CD8-positive, alpha-beta memory T cell (primary cell): ENCODE results near the gene NCAM1. TPM values are rescaled to one million over a fixed set of nuclear protein-coding genes. Genes with fewer than 3 reads are reported as not detected.
A peak's percentile ranks its signal among the peaks of the same experiment; 100 is the strongest.

Source experiments
- CTCF ChIA-PET: fragments of 350-600 bp; sonication (Branson Sonifier 250); formaldehyde crosslinking; loops from one replicate; lab custom pipeline; 2021; ENCODE audit warnings: antibody characterized with exemption; lab: Charles Lee
- POLR2A ChIA-PET: fragments of 350-600 bp; sonication (Branson Sonifier 250); formaldehyde crosslinking; loops from one replicate; lab custom pipeline; 2021; ENCODE audit warnings: antibody characterized with exemption; lab: Charles Lee
- DNase-seq, 5 donors: peaks; one replicate each; pipeline versions ENCODE4 v3.0.0 to v3.0.0-alpha.2; 2020 to 2022; ENCODE audit warnings: mixed read lengths in 1 of 5
- H3K27ac ChIP-seq: one replicate; pipeline ENCODE4 v1.7.0; 2013; ENCODE audit warnings: low read depth, mild to moderate bottlenecking, low read length, moderate library complexity
- H3K27me3 ChIP-seq: 2 replicates; pipeline ENCODE4 v1.7.0; 2013; ENCODE audit warnings: low read length, mild to moderate bottlenecking; ENCODE audit not compliant: insufficient read depth, poor library complexity, severe bottlenecking
- H3K36me3 ChIP-seq: 2 replicates; pipeline ENCODE4 v1.7.0; 2013; ENCODE audit warnings: mild to moderate bottlenecking, low read length, moderate library complexity; ENCODE audit not compliant: insufficient read depth
- H3K4me1 ChIP-seq: 2 replicates; pipeline ENCODE4 v1.7.0; 2013; ENCODE audit warnings: mild to moderate bottlenecking, low read length, moderate library complexity; ENCODE audit not compliant: insufficient read depth
- H3K4me3 ChIP-seq: 2 replicates; pipeline ENCODE4 v1.7.0; 2013; ENCODE audit warnings: mild to moderate bottlenecking, low read length
- H3K9me3 ChIP-seq: 2 replicates; pipeline ENCODE4 v1.7.0; 2013; ENCODE audit warnings: mild to moderate bottlenecking, low read length
- H3K27ac Mint-ChIP-seq, 8 donors: one replicate each; pipeline ENCODE4 v1.8.0; 2020 to 2021; ENCODE audit warnings: mixed read lengths in 8 of 8, mild to moderate bottlenecking in 6 of 8, inconsistent platforms in 3 of 8, moderate library complexity in 3 of 8
- H3K27me3 Mint-ChIP-seq, 2 donors: one replicate each; pipeline ENCODE4 v1.8.0; 2020 to 2021; ENCODE audit warnings: mixed read lengths in 2 of 2, mild to moderate bottlenecking in 1 of 2, moderate library complexity in 1 of 2
- H3K36me3 Mint-ChIP-seq, 3 donors: one replicate each; pipeline ENCODE4 v1.8.0; 2020 to 2021; ENCODE audit warnings: mixed read lengths in 3 of 3, inconsistent platforms in 1 of 3, mild to moderate bottlenecking in 1 of 3
- H3K4me1 Mint-ChIP-seq, 3 donors: one replicate each; pipeline ENCODE4 v1.8.0; 2020 to 2021; ENCODE audit warnings: mixed read lengths in 3 of 3, inconsistent platforms in 1 of 3, mild to moderate bottlenecking in 1 of 3
- H3K4me3 Mint-ChIP-seq, 7 donors: one replicate each; pipeline ENCODE4 v1.8.0; 2020 to 2021; ENCODE audit warnings: mixed read lengths in 7 of 7, mild to moderate bottlenecking in 6 of 7, moderate library complexity in 4 of 7, inconsistent platforms in 2 of 7
- H3K9me3 Mint-ChIP-seq, 5 donors: one replicate each; pipeline ENCODE4 v1.8.0; 2020 to 2022; ENCODE audit warnings: mixed read lengths in 5 of 5, mild to moderate bottlenecking in 3 of 5, moderate library complexity in 2 of 5, inconsistent platforms in 1 of 5
- polyA plus RNA-seq: library from polyadenylated mRNA; unstranded; fragments of 300-500 nt; fragmentation: Illumina TruSeq; gene quantifications from one replicate; pipeline ENCODE4 v1.2.3, GENCODE V29; 2021
- total RNA-seq, 2 experiments: library from RNA; stranded (reverse); gene quantifications; one replicate each; pipeline ENCODE4 v1.2.3, GENCODE V29; 2021

Gene NCAM1
- total and polyA plus RNA-seq, 3 experiments from 2014 or later, result 0.16 to 1.7 TPM; not detected in 1

- Histone ChIP-seq H3K4me3 (no peak overlapping the region), H3K27me3 (peaks cover 6% of the 10 kb centered on the region), H3K9me3 (no peaks in the 10 kb centered on the region), H3K27ac (no peak overlapping the region), H3K36me3 (no peaks in the 10 kb centered on the region), H3K4me1 (no peaks in the 10 kb centered on the region)
- ChIA-PET POLR2A (no interaction called here), CTCF (interaction anchor here (1.0 to 1.1 kb wide), 2 partner anchors 10 kb away, joined by 3 read pairs; no protein-coding TSS in a partner anchor)
- no peak for DNase-seq
- H3K36me3 Mint-ChIP-seq, result peaks cover 0 to 5% (median 0%) of the 10 kb centered on the region in 3 donors
- peaks cover 7 to 63% of the 10 kb centered on the region in 2 donors for H3K27me3 Mint-ChIP-seq
- H3K27ac Mint-ChIP-seq, result peak overlapping the region in 1 of 8 donors; percentile 48
- H3K9me3 Mint-ChIP-seq, result no peaks in the 10 kb centered on the region
- H3K4me3 Mint-ChIP-seq, result peak overlapping the region in 1 of 7 donors; percentile 67
- peaks cover 7 to 15% (median 13%) of the 10 kb centered on the region in 3 donors for H3K4me1 Mint-ChIP-seq
Observed at GRCh38 chr11:113247221-113247620, 286.0 kb downstream of the NCAM1 start.

DNA sequence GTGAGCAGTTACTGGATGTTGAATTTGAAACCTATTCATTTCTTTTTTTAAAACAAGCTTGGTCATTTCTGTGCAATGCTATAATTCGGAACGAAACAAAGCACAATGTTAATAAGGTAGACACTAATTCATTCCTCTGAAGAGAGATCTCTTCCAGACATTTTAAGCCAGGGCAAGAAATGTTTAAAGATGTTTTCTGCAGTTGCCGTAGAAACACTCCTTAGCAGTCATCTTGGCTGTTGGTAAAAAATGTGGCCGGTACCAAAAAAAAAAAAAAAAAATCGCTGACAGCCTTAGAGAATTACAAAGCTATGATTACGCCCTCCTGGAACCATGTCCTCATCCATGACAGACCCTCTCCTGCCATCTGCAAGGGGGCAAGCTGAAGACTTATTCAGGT is 286.7 kb downstream of the NCAM1 start:
- Histone ChIP-seq H3K27ac (no peak overlapping the region), H3K27me3 (peaks cover 6% of the 10 kb centered on the region), H3K4me1 (no peaks in the 10 kb centered on the region), H3K4me3 (no peak overlapping the region), H3K36me3 (no peaks in the 10 kb centered on the region), H3K9me3 (no peaks in the 10 kb centered on the region)
- no peak for DNase-seq
- H3K27me3 Mint-ChIP-seq, result peaks cover 7 to 63% of the 10 kb centered on the region in 2 donors
- H3K27ac Mint-ChIP-seq, result no peak overlapping the region
- peaks cover 0 to 5% (median 0%) of the 10 kb centered on the region in 3 donors for H3K36me3 Mint-ChIP-seq
- ChIA-PET CTCF (interaction anchor here (1.0 to 1.1 kb wide), 2 partner anchors 9 to 11 kb away, joined by 3 read pairs; no protein-coding TSS in a partner anchor), POLR2A (no interaction called here)
- H3K9me3 Mint-ChIP-seq, result no peaks in the 10 kb centered on the region
- peaks cover 4 to 10% (median 7%) of the 10 kb centered on the region in 3 donors for H3K4me1 Mint-ChIP-seq
- no peak overlapping the region for H3K4me3 Mint-ChIP-seq

- no peak for DNase-seq
- POLR2A ChIA-PET, result no interaction called here
- Histone ChIP-seq H3K4me3 (no peak overlapping the region), H3K27ac (no peak overlapping the region), H3K36me3 (no peaks in the 10 kb centered on the region), H3K9me3 (no peaks in the 10 kb centered on the region), H3K27me3 (peaks cover 6% of the 10 kb centered on the region), H3K4me1 (no peaks in the 10 kb centered on the region)
- Mint-ChIP-seq H3K9me3 (no peaks in the 10 kb centered on the region), H3K36me3 (peaks cover 0 to 5% (median 0%) of the 10 kb centered on the region in 3 donors), H3K27ac (peak overlapping the region in 1 of 8 donors; percentile 60), H3K4me3 (no peak overlapping the region), H3K27me3 (peaks cover 7 to 61% of the 10 kb centered on the region in 2 donors), H3K4me1 (peaks cover 0 to under 1% (median 0%) of the 10 kb centered on the region in 3 donors)
- CTCF ChIA-PET, result no interaction called here
Observed at GRCh38 chr11:113248702-113249490, 287.7 kb downstream of the NCAM1 start.

DNA sequence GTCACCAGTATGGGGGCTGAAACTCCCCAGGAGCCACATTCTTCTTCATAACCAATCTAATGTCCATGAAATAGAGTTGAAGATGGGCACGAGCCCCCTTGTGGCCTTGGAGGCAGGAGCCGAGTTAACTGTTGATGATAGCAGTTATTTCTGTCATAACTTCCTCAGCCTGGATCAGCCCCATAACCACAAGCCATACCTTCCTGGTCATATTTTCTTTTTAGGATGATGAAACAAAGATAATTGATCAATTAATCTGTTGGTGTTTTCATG is 288.2 kb downstream of the NCAM1 start:
- CTCF ChIA-PET, result no interaction called here
- Mint-ChIP-seq H3K9me3 (no peaks in the 10 kb centered on the region), H3K27me3 (peaks cover 2 to 58% of the 10 kb centered on the region in 2 donors), H3K4me1 (no peaks in the 10 kb centered on the region), H3K36me3 (peaks cover 0 to 5% (median 0%) of the 10 kb centered on the region in 3 donors), H3K27ac (peak overlapping the region in 1 of 8 donors; percentile 60), H3K4me3 (no peak overlapping the region)
- POLR2A ChIA-PET, result no interaction called here
- no peak for DNase-seq
- Histone ChIP-seq H3K36me3 (no peaks in the 10 kb centered on the region), H3K4me1 (no peaks in the 10 kb centered on the region), H3K4me3 (no peak overlapping the region), H3K9me3 (no peaks in the 10 kb centered on the region), H3K27me3 (peaks cover 6% of the 10 kb centered on the region), H3K27ac (no peak overlapping the region)

DNA sequence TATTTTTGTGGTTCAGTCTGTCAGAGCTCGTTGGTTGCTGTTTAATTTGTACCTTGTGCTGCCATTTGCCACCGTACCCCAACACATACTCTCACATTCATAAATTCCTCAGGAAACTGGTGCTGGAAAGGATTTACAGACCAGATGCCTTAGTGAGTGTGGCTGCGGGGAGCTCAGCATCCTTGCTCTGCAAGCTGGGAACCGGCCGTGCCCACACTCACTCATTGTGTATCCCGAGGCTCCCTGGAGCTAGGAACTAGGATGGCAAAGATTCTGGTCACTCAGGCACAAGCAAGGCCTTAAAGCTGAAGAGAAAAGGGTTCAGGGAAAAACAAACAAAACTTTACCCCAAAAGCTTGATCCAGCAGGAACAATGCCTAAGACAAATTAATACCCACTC is 288.6 kb downstream of the NCAM1 start:
- Mint-ChIP-seq H3K4me3 (no peak overlapping the region), H3K36me3 (peaks cover 0 to 5% (median 0%) of the 10 kb centered on the region in 3 donors), H3K27me3 (peaks cover 1 to 56% of the 10 kb centered on the region in 2 donors), H3K9me3 (no peaks in the 10 kb centered on the region), H3K27ac (no peak overlapping the region), H3K4me1 (no peaks in the 10 kb centered on the region)
- Histone ChIP-seq H3K36me3 (no peaks in the 10 kb centered on the region), H3K27ac (no peak overlapping the region), H3K27me3 (peaks cover 6% of the 10 kb centered on the region), H3K9me3 (no peaks in the 10 kb centered on the region), H3K4me3 (no peak overlapping the region), H3K4me1 (no peaks in the 10 kb centered on the region)
- no peak for DNase-seq
- ChIA-PET CTCF (no interaction called here), POLR2A (no interaction called here)

DNA sequence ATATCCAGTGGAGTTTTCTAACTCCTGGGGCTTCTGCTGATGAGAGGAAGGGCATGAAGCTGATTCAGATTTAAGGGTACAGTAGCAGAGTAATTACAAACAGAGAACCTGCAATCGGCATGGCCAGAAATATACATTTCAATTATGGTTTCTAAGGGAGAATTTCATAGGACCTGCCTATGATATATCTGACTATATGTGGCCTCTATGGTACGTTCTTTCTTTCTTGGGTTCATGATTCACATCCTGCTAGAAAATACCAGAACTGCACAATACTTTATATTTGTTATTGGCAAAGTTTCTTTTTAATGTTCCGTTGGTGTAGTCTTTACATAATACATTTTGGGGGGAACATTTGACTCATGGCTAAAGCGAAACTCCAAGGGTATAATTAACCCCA is 290.1 kb downstream of the NCAM1 start:
- Mint-ChIP-seq H3K27me3 (peaks cover 1 to 46% of the 10 kb centered on the region in 2 donors), H3K4me1 (no peaks in the 10 kb centered on the region), H3K4me3 (no peak overlapping the region), H3K9me3 (no peaks in the 10 kb centered on the region), H3K36me3 (peaks cover 0 to 5% (median 0%) of the 10 kb centered on the region in 3 donors), H3K27ac (peak overlapping the region in 1 of 8 donors; percentile 11)
- Histone ChIP-seq H3K27me3 (peaks cover 6% of the 10 kb centered on the region), H3K36me3 (no peaks in the 10 kb centered on the region), H3K27ac (no peak overlapping the region), H3K4me1 (no peaks in the 10 kb centered on the region), H3K4me3 (no peak overlapping the region), H3K9me3 (no peaks in the 10 kb centered on the region)
- POLR2A ChIA-PET, result no interaction called here
- CTCF ChIA-PET, result no interaction called here
- no peak for DNase-seq

DNA sequence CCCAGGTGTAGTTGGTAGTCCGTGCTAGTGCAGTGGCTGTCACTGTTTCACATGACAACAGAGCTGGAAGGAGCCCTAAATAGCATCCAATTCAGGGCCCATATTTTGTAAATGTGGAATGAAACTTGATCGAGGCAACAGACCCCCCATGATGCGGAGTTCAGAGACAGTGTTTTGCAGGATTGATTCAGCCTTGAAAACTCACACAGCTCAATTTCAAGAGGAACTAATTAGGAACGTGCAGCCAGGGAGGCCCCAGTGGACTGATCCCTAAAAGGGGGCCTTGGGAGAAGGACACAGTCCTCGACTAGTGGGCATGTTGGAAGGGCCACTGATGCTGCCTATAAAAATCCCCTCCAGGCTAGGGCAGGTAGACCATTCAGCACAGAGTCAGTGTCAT is 292.2 kb downstream of the NCAM1 start:
- no peak overlapping the region for H3K27ac Mint-ChIP-seq
- no peaks in the 10 kb centered on the region for H3K9me3 Mint-ChIP-seq
- no peaks in the 10 kb centered on the region for H3K36me3 Mint-ChIP-seq
- Histone ChIP-seq H3K27me3 (no peaks in the 10 kb centered on the region), H3K27ac (no peak overlapping the region), H3K36me3 (no peaks in the 10 kb centered on the region), H3K9me3 (no peaks in the 10 kb centered on the region), H3K4me3 (no peak overlapping the region), H3K4me1 (no peaks in the 10 kb centered on the region)
- no peak overlapping the region for H3K4me3 Mint-ChIP-seq
- ChIA-PET CTCF (no interaction called here), POLR2A (interaction anchor here (0.5 kb wide), 1 partner anchor 399 kb away, joined by 3 read pairs; no protein-coding TSS in a partner anchor)
- peaks cover 0 to 27% of the 10 kb centered on the region in 2 donors for H3K27me3 Mint-ChIP-seq
- DNase-seq, result no peak
- H3K4me1 Mint-ChIP-seq, result no peaks in the 10 kb centered on the region

- H3K9me3 Mint-ChIP-seq, result no peaks in the 10 kb centered on the region
- Histone ChIP-seq H3K27ac (no peak overlapping the region), H3K4me3 (no peak overlapping the region), H3K9me3 (no peaks in the 10 kb centered on the region), H3K4me1 (no peaks in the 10 kb centered on the region), H3K27me3 (no peaks in the 10 kb centered on the region), H3K36me3 (no peaks in the 10 kb centered on the region)
- no peak overlapping the region for H3K27ac Mint-ChIP-seq
- CTCF ChIA-PET, result no interaction called here
- no peak overlapping the region for H3K4me3 Mint-ChIP-seq
- H3K36me3 Mint-ChIP-seq, result no peaks in the 10 kb centered on the region
- H3K4me1 Mint-ChIP-seq, result no peaks in the 10 kb centered on the region
- peaks cover 0 to 20% of the 10 kb centered on the region in 2 donors for H3K27me3 Mint-ChIP-seq
- POLR2A ChIA-PET, result no interaction called here
- no peak for DNase-seq
Observed at GRCh38 chr11:113255096-113255495, 293.9 kb downstream of the NCAM1 start.
